Measurements from ENCODE around the gene CEP41.

DNA sequence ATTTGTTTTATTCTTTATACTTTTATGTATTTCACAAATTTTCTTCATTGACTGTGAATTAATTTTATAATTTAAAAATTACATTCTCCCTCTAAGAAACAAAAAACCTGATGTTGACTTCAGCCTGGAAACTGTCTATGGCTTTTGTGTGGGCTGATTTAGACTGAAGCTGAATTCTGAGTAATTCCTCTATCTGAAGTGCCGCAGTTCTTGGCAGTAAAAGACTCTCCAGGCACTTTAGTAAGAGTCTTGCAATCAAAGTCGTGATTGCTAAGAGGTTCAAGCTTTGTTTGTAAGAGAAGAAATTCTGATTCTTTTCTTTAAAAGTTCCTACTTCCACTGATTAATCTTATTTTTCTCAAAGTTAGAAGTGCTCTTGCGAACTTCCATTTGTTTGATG is 3.4 kb upstream of the CEP41 start:
- TF ChIP-seq, protein P1, sequence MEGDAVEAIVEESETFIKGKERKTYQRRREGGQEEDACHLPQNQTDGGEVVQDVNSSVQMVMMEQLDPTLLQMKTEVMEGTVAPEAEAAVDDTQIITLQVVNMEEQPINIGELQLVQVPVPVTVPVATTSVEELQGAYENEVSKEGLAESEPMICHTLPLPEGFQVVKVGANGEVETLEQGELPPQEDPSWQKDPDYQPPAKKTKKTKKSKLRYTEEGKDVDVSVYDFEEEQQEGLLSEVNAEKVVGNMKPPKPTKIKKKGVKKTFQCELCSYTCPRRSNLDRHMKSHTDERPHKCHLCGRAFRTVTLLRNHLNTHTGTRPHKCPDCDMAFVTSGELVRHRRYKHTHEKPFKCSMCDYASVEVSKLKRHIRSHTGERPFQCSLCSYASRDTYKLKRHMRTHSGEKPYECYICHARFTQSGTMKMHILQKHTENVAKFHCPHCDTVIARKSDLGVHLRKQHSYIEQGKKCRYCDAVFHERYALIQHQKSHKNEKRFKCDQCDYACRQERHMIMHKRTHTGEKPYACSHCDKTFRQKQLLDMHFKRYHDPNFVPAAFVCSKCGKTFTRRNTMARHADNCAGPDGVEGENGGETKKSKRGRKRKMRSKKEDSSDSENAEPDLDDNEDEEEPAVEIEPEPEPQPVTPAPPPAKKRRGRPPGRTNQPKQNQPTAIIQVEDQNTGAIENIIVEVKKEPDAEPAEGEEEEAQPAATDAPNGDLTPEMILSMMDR (IDR thresholded peaks at IDR 0.05), result no peak
- no peak for TF ChIP-seq POLR2A (IDR thresholded peaks at IDR 0.05)
